Sigmoid colon (tissue), 4 donors: Measurements from ENCODE around the gene LARGE2.

ENCODE experiments used
- CTCF ChIP-seq, 4 experiments: fragments of 450-650 bp in 3 of 4; fragments of 200-600 bp in 1 of 4; IDR thresholded peaks; one replicate each; pipeline ENCODE4 v1.5.1; 2016 to 2019; ENCODE audit warnings: antibody characterized with exemption in 4 of 4, mild to moderate bottlenecking in 3 of 4, moderate library complexity in 2 of 4
- EP300 ChIP-seq, 4 donors: sonication (generic); formaldehyde crosslinking; IDR thresholded peaks; one replicate each; pipeline ENCODE4 v1.6.1; 2017; ENCODE audit warnings: antibody characterized with exemption in 4 of 4

- TF ChIP-seq CTCF (IDR thresholded peaks at IDR 0.05) (no peak), EP300 (IDR thresholded peaks at IDR 0.05) (no peak)
These were observed 9.8 kb downstream of the LARGE2 start for GRCh38 chr11:45932217-45932616.
